ENCODE results near the gene GPC2. TPM values are rescaled to one million over a fixed set of nuclear protein-coding genes. Genes with fewer than 3 reads are reported as not detected.
"Not testable (repeated sequence)": the region's sequence is repeated elsewhere in the genome, so short reads cannot be mapped to it uniquely, and the experiment has no call there.

GPC2 gene
- total and polyA plus RNA-seq, 4 donors, result 0.63 to 3.7 (median 0.96) TPM

- intact Hi-C loops (cut with DNase I), result loop anchor here (10.0 kb wide), 2 partner anchors 76 to 216 kb away; no protein-coding TSS in a partner anchor
- 69 to 75% methylated on average over 5 of the region's 5 CpGs for WGBS, 2 donors
These were observed 33.6 kb upstream of the GPC2 start for GRCh38 chr7:100210805-100211204.

GRCh38 chr7:100209493-100209892, 32.3 kb upstream of the GPC2 start:
- Histone ChIP-seq H3K36me3 (ENCODE audit: control insufficient read depth in 1 of 2, insufficient read depth in 2 of 2, low read length in 1 of 2) (no peaks in the 10 kb centered on the region), H3K9me3 (ENCODE audit: control insufficient read depth, low read length) (no peaks in the 10 kb centered on the region), H3K4me1 (ENCODE audit: control insufficient read depth in 1 of 2, insufficient read depth in 2 of 2, low read length in 2 of 2) (no peaks in the 10 kb centered on the region), H3K4me3 (ENCODE audit: low read length in 2 of 2) (no peak overlapping the region), H3K27me3 (ENCODE audit: control insufficient read depth in 1 of 2, insufficient read depth in 2 of 2, low read length in 1 of 2) (no peaks in the 10 kb centered on the region), H3K27ac (ENCODE audit: low read depth in 1 of 2, low read length in 2 of 2) (no peak overlapping the region)
- intact Hi-C loops (cut with DNase I), result no loop called here
- no peak for DNase-seq
- ATAC-seq (ENCODE audit: low FRiP score), result no peak
- WGBS, 2 donors, result 45 to 47% methylated on average over 6 of the region's 6 CpGs

More at GRCh38 chr7:100210805-100211204, 33.6 kb upstream of the GPC2 start:
- Histone ChIP-seq H3K27ac (ENCODE audit: low read depth in 1 of 2, low read length in 2 of 2) (no peak overlapping the region), H3K9me3 (ENCODE audit: control insufficient read depth, low read length) (no peaks in the 10 kb centered on the region), H3K4me3 (ENCODE audit: low read length in 2 of 2) (no peak overlapping the region), H3K4me1 (ENCODE audit: control insufficient read depth in 1 of 2, insufficient read depth in 2 of 2, low read length in 2 of 2) (no peaks in the 10 kb centered on the region), H3K36me3 (ENCODE audit: control insufficient read depth in 1 of 2, insufficient read depth in 2 of 2, low read length in 1 of 2) (no peaks in the 10 kb centered on the region), H3K27me3 (ENCODE audit: control insufficient read depth in 1 of 2, insufficient read depth in 2 of 2, low read length in 1 of 2) (no peaks in the 10 kb centered on the region)
- no peak for DNase-seq
- no peak for ATAC-seq (ENCODE audit: low FRiP score)

- intact Hi-C loops (cut with DNase I), result no loop called here
- H3K27ac ChIP-seq (ENCODE audit: low read depth in 1 of 2, low read length in 2 of 2), result no peak overlapping the region
- H3K27me3 ChIP-seq (ENCODE audit: control insufficient read depth in 1 of 2, insufficient read depth in 2 of 2, low read length in 1 of 2), result no peaks in the 10 kb centered on the region
- ATAC-seq (ENCODE audit: low FRiP score), result no peak
- H3K4me3 ChIP-seq (ENCODE audit: low read length in 2 of 2), result no peak overlapping the region
- DNase-seq, result no peak
- WGBS, 2 donors, result 33 to 37% methylated on average over 6 of the region's 6 CpGs
- H3K36me3 ChIP-seq (ENCODE audit: control insufficient read depth in 1 of 2, insufficient read depth in 2 of 2, low read length in 1 of 2), result no peaks in the 10 kb centered on the region
- H3K9me3 ChIP-seq (ENCODE audit: control insufficient read depth, low read length), result no peaks in the 10 kb centered on the region
- no peaks in the 10 kb centered on the region for H3K4me1 ChIP-seq (ENCODE audit: control insufficient read depth in 1 of 2, insufficient read depth in 2 of 2, low read length in 2 of 2)
These were observed 31.8 kb upstream of the GPC2 start for GRCh38 chr7:100208911-100209408.

GRCh38 chr7:100204454-100204853, 27.3 kb upstream of the GPC2 start:
- Histone ChIP-seq H3K27ac (ENCODE audit: low read depth in 1 of 2, low read length in 2 of 2) (no peak overlapping the region), H3K36me3 (ENCODE audit: control insufficient read depth in 1 of 2, insufficient read depth in 2 of 2, low read length in 1 of 2) (no peaks in the 10 kb centered on the region), H3K4me3 (ENCODE audit: low read length in 2 of 2) (no peak overlapping the region), H3K27me3 (ENCODE audit: control insufficient read depth in 1 of 2, insufficient read depth in 2 of 2, low read length in 1 of 2) (no peaks in the 10 kb centered on the region), H3K9me3 (ENCODE audit: control insufficient read depth, low read length) (no peaks in the 10 kb centered on the region), H3K4me1 (ENCODE audit: control insufficient read depth in 1 of 2, insufficient read depth in 2 of 2, low read length in 2 of 2) (no peaks in the 10 kb centered on the region)
- intact Hi-C loops (cut with DNase I), result no loop called here
- ATAC-seq (ENCODE audit: low FRiP score) (no peak), DNase-seq (no peak)
- WGBS, 2 donors, result 84 to 87% methylated on average over 9 of the region's 9 CpGs

GRCh38 chr7:100200693-100201092, 23.5 kb upstream of the GPC2 start:
- DNase-seq (no peak), ATAC-seq (ENCODE audit: low FRiP score) (no peak)
- WGBS, 2 donors, result 84 to 88% methylated on average over 11 of the region's 11 CpGs
- Histone ChIP-seq H3K9me3 (ENCODE audit: control insufficient read depth, low read length) (no peaks in the 10 kb centered on the region), H3K4me1 (ENCODE audit: control insufficient read depth in 1 of 2, insufficient read depth in 2 of 2, low read length in 2 of 2) (no peaks in the 10 kb centered on the region), H3K36me3 (ENCODE audit: control insufficient read depth in 1 of 2, insufficient read depth in 2 of 2, low read length in 1 of 2) (no peaks in the 10 kb centered on the region), H3K27ac (ENCODE audit: low read depth in 1 of 2, low read length in 2 of 2) (no peak overlapping the region), H3K27me3 (ENCODE audit: control insufficient read depth in 1 of 2, insufficient read depth in 2 of 2, low read length in 1 of 2) (no peaks in the 10 kb centered on the region), H3K4me3 (ENCODE audit: low read length in 2 of 2) (no peak overlapping the region)
- intact Hi-C loops (cut with DNase I), result no loop called here

- intact Hi-C loops (cut with DNase I), result no loop called here
- WGBS, 2 donors, result 89 to 91% methylated on average over 10 of the region's 10 CpGs
- H3K27ac ChIP-seq (ENCODE audit: low read depth in 1 of 2, low read length in 2 of 2), result no peak overlapping the region
- DNase-seq (no peak), ATAC-seq (ENCODE audit: low FRiP score) (no peak)
- H3K36me3 ChIP-seq (ENCODE audit: control insufficient read depth in 1 of 2, insufficient read depth in 2 of 2, low read length in 1 of 2), result no peaks in the 10 kb centered on the region
- no peak overlapping the region for H3K4me3 ChIP-seq (ENCODE audit: low read length in 2 of 2)
- H3K9me3 ChIP-seq (ENCODE audit: control insufficient read depth, low read length), result no peaks in the 10 kb centered on the region
- H3K4me1 ChIP-seq (ENCODE audit: control insufficient read depth in 1 of 2, insufficient read depth in 2 of 2, low read length in 2 of 2), result no peaks in the 10 kb centered on the region
- no peaks in the 10 kb centered on the region for H3K27me3 ChIP-seq (ENCODE audit: control insufficient read depth in 1 of 2, insufficient read depth in 2 of 2, low read length in 1 of 2)
These were observed 21.1 kb upstream of the GPC2 start for GRCh38 chr7:100198266-100198665.

GRCh38 chr7:100195901-100196322, 18.7 kb upstream of the GPC2 start:
- ATAC-seq (ENCODE audit: low FRiP score); H3K9me3 ChIP-seq (ENCODE audit: control insufficient read depth, low read length); DNase-seq; H3K4me1 ChIP-seq (ENCODE audit: control insufficient read depth in 1 of 2, insufficient read depth in 2 of 2, low read length in 2 of 2); H3K36me3 ChIP-seq (ENCODE audit: control insufficient read depth in 1 of 2, insufficient read depth in 2 of 2, low read length in 1 of 2); intact Hi-C loops (cut with DNase I); H3K27ac ChIP-seq (ENCODE audit: low read depth in 1 of 2, low read length in 2 of 2); H3K4me3 ChIP-seq (ENCODE audit: low read length in 2 of 2); H3K27me3 ChIP-seq (ENCODE audit: control insufficient read depth in 1 of 2, insufficient read depth in 2 of 2, low read length in 1 of 2): not testable (repeated sequence)
- WGBS, 2 donors, result 93 to 95% methylated on average over 6 of the region's 6 CpGs

GRCh38 chr7:100195222-100195621, 18.0 kb upstream of the GPC2 start:
- intact Hi-C loops (cut with DNase I), result no loop called here
- no peak overlapping the region for H3K4me3 ChIP-seq (ENCODE audit: low read length in 2 of 2)
- 77 to 91% methylated on average over 2 of the region's 2 CpGs for WGBS, 2 donors
- no peak for ATAC-seq (ENCODE audit: low FRiP score)
- no peaks in the 10 kb centered on the region for H3K9me3 ChIP-seq (ENCODE audit: control insufficient read depth, low read length)
- no peak for DNase-seq
- no peaks in the 10 kb centered on the region for H3K4me1 ChIP-seq (ENCODE audit: control insufficient read depth in 1 of 2, insufficient read depth in 2 of 2, low read length in 2 of 2)
- no peaks in the 10 kb centered on the region for H3K36me3 ChIP-seq (ENCODE audit: control insufficient read depth in 1 of 2, insufficient read depth in 2 of 2, low read length in 1 of 2)
- H3K27ac ChIP-seq (ENCODE audit: low read depth in 1 of 2, low read length in 2 of 2), result no peak overlapping the region
- no peaks in the 10 kb centered on the region for H3K27me3 ChIP-seq (ENCODE audit: control insufficient read depth in 1 of 2, insufficient read depth in 2 of 2, low read length in 1 of 2)

- WGBS, 2 donors, result 91 to 94% methylated on average over 3 of the region's 3 CpGs
These were observed 15.8 kb upstream of the GPC2 start for GRCh38 chr7:100192969-100193368.

More at GRCh38 chr7:100192969-100193368, 15.8 kb upstream of the GPC2 start:
- Histone ChIP-seq H3K27ac (ENCODE audit: low read depth in 1 of 2, low read length in 2 of 2) (no peak overlapping the region), H3K9me3 (ENCODE audit: control insufficient read depth, low read length) (no peaks in the 10 kb centered on the region), H3K4me3 (ENCODE audit: low read length in 2 of 2) (no peak overlapping the region), H3K36me3 (ENCODE audit: control insufficient read depth in 1 of 2, insufficient read depth in 2 of 2, low read length in 1 of 2) (no peaks in the 10 kb centered on the region), H3K27me3 (ENCODE audit: control insufficient read depth in 1 of 2, insufficient read depth in 2 of 2, low read length in 1 of 2) (no peaks in the 10 kb centered on the region), H3K4me1 (ENCODE audit: control insufficient read depth in 1 of 2, insufficient read depth in 2 of 2, low read length in 2 of 2) (no peaks in the 10 kb centered on the region)
- DNase-seq (no peak), ATAC-seq (ENCODE audit: low FRiP score) (no peak)
- intact Hi-C loops (cut with DNase I), result no loop called here

Data from aorta (tissue), 5 donors.